Caco-2 (cell line): ENCODE measurements around the gene PRRT1. TPM values are rescaled to one million over a fixed set of nuclear protein-coding genes. Genes with fewer than 3 reads are reported as not detected.

Experiments used
- BruUV-seq: library from RNA; stranded (reverse); fragments of 400-500 nt; replicated peaks from 2 replicates; lab custom pipeline; 2021; lab: Mats Ljungman, UMichigan
- CTCF ChIA-PET: fragments of 300-600 bp; sonication (Branson Sonifier 250); formaldehyde crosslinking; loops from one replicate; lab custom pipeline; 2022; ENCODE audit warnings: antibody characterized with exemption; lab: Charles Lee
- POLR2A ChIA-PET: fragments of 300-600 bp; sonication (Branson Sonifier 250); formaldehyde crosslinking; loops from one replicate; lab custom pipeline; 2022; ENCODE audit warnings: antibody characterized with exemption; lab: Charles Lee
- DNase-seq, 2 experiments: peaks; one replicate each; pipeline versions ENCODE4 v3.0.0 to v3.0.0-alpha.2; 2020 to 2022
- H3K27me3 ChIP-seq: replicated peaks from 2 replicates; pipeline ENCODE4 v1.6.0; 2011; ENCODE audit warnings: low read length; ENCODE audit not compliant: control insufficient read depth, insufficient read depth
- H3K36me3 ChIP-seq: 2 replicates; pipeline ENCODE4 v1.5.1; 2011; ENCODE audit warnings: low read length; ENCODE audit not compliant: control insufficient read depth, insufficient read depth
- H3K4me1 ChIP-seq: fragments of 250-450 bp; sonication (Bioruptor Pico); 2 replicates; pipeline ENCODE4 v1.5.1; 2020; ENCODE audit warnings: mild to moderate bottlenecking
- H3K4me3 ChIP-seq: 2 replicates; pipeline ENCODE4 v1.5.1; 2011; ENCODE audit warnings: low read depth, mild to moderate bottlenecking, control low read depth, low read length
- H3K9me3 ChIP-seq: fragments of 250-450 bp; sonication (Bioruptor Pico); 2 replicates; pipeline ENCODE4 v1.5.1; 2020; ENCODE audit warnings: mild to moderate bottlenecking, moderate library complexity
- H3K27ac Mint-ChIP-seq: one replicate; pipeline ENCODE4 v1.8.0; 2022; ENCODE audit warnings: mixed read lengths; ENCODE audit not compliant: unreplicated experiment
- H3K27me3 Mint-ChIP-seq: one replicate; pipeline ENCODE4 v1.8.0; 2022; ENCODE audit warnings: mixed read lengths; ENCODE audit not compliant: insufficient read depth, unreplicated experiment
- H3K36me3 Mint-ChIP-seq: one replicate; pipeline ENCODE4 v1.8.0; 2022; ENCODE audit warnings: mild to moderate bottlenecking, mixed read lengths; ENCODE audit not compliant: insufficient read depth, unreplicated experiment
- H3K4me1 Mint-ChIP-seq: one replicate; pipeline ENCODE4 v1.8.0; 2022; ENCODE audit warnings: low read depth, mixed read lengths; ENCODE audit not compliant: unreplicated experiment
- H3K4me3 Mint-ChIP-seq: one replicate; pipeline ENCODE4 v1.8.0; 2022; ENCODE audit warnings: mild to moderate bottlenecking, moderate library complexity, mixed read lengths; ENCODE audit not compliant: unreplicated experiment
- H3K9me3 Mint-ChIP-seq: one replicate; pipeline ENCODE4 v1.8.0; 2022; ENCODE audit warnings: mixed read lengths; ENCODE audit not compliant: unreplicated experiment
- intact Hi-C: fragments of 100-400 bp; cut with micrococcal nuclease; formaldehyde crosslinking; loops from one replicate; pipeline ENCODE4 v1.10.0; 2022; ENCODE audit not compliant: unreplicated experiment
- total RNA-seq: library from RNA; stranded (reverse); gene quantifications from 2 replicates; pipeline ENCODE4 v1.2.3, GENCODE V29; 2022
- TF ChIP-seq, protein P1 (sequence below), 2 experiments: fragments of 200-600 bp in 1 of 2; IDR thresholded peaks; 1 replicate in 1 of 2; 2 replicates in 1 of 2; pipeline versions ENCODE4 v1.5.1 to v1.8.0; 2011 to 2022; ENCODE audit warnings: antibody characterized with exemption in 1 of 2, control low read depth in 1 of 2, inconsistent platforms in 1 of 2, low read depth in 1 of 2, low read length in 1 of 2, mild to moderate bottlenecking in 1 of 2, moderate library complexity in 1 of 2; ENCODE audit not compliant: insufficient read depth in 1 of 2, severe bottlenecking in 1 of 2, unreplicated experiment in 1 of 2

The PRRT1 gene
- total RNA-seq, 1 experiment from 2014 or later, result 2.0 TPM

DNA sequence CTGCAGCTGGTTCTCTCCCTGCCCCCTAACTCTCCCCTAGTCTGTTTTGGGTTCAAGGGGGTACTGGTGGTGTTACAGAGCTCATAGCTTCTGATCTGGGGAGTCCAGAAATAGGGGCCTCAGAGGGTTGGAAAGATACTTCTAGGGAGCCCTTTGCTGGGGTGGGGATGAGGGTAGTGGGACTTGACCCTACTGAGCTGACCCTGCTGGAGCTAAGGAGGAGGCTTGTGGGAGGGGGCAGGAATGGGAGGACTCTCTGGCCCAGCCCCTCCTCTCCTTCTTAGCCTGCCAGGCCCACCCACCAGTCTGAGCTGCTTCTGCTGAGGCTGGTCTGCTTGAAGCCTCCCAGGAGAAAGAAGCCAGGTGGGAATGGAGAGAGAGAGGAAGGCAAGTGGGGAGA is 12.6 kb upstream of the PRRT1 start, which contains the start of gene EGFL8:
Gene EGFL8, plus strand, starts transcription at position 301 of the 400 bp plus-strand sequence. CDS start 1,571 bp downstream, outside the sequence.
- TF ChIP-seq, protein P1, sequence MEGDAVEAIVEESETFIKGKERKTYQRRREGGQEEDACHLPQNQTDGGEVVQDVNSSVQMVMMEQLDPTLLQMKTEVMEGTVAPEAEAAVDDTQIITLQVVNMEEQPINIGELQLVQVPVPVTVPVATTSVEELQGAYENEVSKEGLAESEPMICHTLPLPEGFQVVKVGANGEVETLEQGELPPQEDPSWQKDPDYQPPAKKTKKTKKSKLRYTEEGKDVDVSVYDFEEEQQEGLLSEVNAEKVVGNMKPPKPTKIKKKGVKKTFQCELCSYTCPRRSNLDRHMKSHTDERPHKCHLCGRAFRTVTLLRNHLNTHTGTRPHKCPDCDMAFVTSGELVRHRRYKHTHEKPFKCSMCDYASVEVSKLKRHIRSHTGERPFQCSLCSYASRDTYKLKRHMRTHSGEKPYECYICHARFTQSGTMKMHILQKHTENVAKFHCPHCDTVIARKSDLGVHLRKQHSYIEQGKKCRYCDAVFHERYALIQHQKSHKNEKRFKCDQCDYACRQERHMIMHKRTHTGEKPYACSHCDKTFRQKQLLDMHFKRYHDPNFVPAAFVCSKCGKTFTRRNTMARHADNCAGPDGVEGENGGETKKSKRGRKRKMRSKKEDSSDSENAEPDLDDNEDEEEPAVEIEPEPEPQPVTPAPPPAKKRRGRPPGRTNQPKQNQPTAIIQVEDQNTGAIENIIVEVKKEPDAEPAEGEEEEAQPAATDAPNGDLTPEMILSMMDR (IDR thresholded peaks at IDR 0.05; ENCODE audit: insufficient read depth in 1 of 2, low read depth in 1 of 2, low read length in 1 of 2, severe bottlenecking in 1 of 2, unreplicated experiment in 1 of 2), result no peak
- no TSS peak for BruUV-seq
- H3K4me1 ChIP-seq, result peaks cover 20% of the 10 kb centered on the region
- Mint-ChIP-seq H3K4me3 (no peak within 1 kb of the TSS), H3K27me3 (no peaks in the 10 kb centered on the region), H3K9me3 (no peaks in the 10 kb centered on the region), H3K27ac (peak within 1 kb of the TSS; percentile 76), H3K4me1 (peaks cover 7% of the 10 kb centered on the region), H3K36me3 (peaks cover 93% of the 10 kb centered on the region)
- DNase-seq, result no peak
- ChIA-PET CTCF (interaction anchor here (1.6 kb wide), 1 partner anchor 10 kb away, joined by 5 read pairs; no protein-coding TSS in a partner anchor), POLR2A (interaction anchor here (0.8 kb wide), 1 partner anchor 34 kb away, joined by 5 read pairs; the partner anchor contains the start of gene FKBPL)
- H3K4me3 ChIP-seq, result no peak within 1 kb of the TSS
- 0 out of 2 replicates have a peak, but pooled peaks cover 1% of the 10 kb centered on the region for H3K36me3 ChIP-seq
- H3K27me3 ChIP-seq, result no peaks in the 10 kb centered on the region
- no peaks in the 10 kb centered on the region for H3K9me3 ChIP-seq
- intact Hi-C loops, result no loop called here

DNA sequence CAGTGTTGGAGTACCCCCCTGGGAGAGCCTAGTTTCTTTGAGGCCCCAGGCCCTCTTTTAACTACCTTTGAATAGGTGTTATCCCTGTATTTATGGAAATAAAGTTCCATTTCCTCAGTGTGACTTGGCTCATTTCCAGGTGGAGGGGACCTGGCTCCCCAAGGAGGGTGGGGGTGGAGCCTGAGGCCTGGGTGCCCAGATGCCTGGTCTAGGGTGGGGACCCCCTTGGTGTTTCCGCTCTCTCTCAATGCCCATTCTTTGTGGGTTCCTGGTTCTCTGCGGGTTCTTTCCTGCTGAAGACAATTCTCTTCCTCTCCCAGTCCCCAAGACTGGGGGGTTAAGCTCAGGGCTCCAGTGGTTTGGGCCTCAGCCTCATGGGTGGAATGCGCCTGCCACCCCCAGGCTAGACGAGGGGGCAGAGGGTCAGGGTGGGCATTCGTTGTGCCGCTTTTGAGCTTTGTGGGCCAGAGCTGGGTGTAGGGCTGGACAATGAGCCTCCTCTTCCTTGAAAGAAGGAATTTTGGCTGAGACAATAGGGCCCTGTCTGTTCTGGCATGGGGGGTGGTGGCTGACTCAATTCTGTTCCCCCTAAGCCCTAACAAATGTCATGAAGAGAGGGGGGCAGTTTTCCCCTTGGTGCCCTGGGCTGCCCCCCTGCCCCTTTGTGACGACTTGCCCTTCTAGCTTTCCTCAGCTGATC is 12.0 kb upstream of the PRRT1 start:
- intact Hi-C loops, result no loop called here
- no peaks in the 10 kb centered on the region for H3K9me3 ChIP-seq
- H3K4me1 ChIP-seq, result peaks cover 14% of the 10 kb centered on the region
- DNase-seq, result no peak
- Mint-ChIP-seq H3K27ac (peak overlapping the region; percentile 65), H3K9me3 (no peaks in the 10 kb centered on the region), H3K27me3 (no peaks in the 10 kb centered on the region), H3K4me1 (peaks cover 9% of the 10 kb centered on the region), H3K4me3 (no peak overlapping the region), H3K36me3 (peaks cover 93% of the 10 kb centered on the region)
- no TSS peak for BruUV-seq
- H3K4me3 ChIP-seq, result no peak overlapping the region
- H3K36me3 ChIP-seq, result 0 out of 2 replicates have a peak, but pooled peaks cover 1% of the 10 kb centered on the region
- TF ChIP-seq, protein P1 (IDR thresholded peaks at IDR 0.05; ENCODE audit: insufficient read depth in 1 of 2, low read depth in 1 of 2, low read length in 1 of 2, severe bottlenecking in 1 of 2, unreplicated experiment in 1 of 2), result no peak
- ChIA-PET CTCF (interaction anchor here (1.6 kb wide), 1 partner anchor 9 kb away, joined by 5 read pairs; no protein-coding TSS in a partner anchor), POLR2A (no interaction called here)
- H3K27me3 ChIP-seq, result no peaks in the 10 kb centered on the region

DNA sequence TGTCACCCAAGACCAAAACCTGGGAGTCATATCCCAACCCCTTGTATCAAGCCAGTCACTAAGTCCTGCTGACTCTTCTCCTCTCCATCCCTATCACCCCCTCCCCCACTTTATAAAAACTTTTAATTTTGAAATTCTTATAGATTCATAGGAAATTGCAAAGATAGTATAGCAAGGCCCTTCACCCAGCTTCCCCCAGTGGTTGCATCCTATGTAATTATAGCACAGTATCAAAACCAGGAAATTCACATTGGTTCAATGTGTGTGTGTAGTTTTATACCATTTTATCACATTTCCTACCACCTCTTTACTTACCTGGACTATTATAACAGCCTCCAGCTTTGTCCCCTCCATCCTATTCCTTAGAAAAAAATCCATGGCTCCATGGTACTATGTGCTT is 6.3 kb upstream of the PRRT1 start:
- H3K36me3 Mint-ChIP-seq, result peaks cover 82% of the 10 kb centered on the region
- CTCF ChIA-PET, result no interaction called here
- intact Hi-C loops, result no loop called here

More for the DNA sequence above, 6.3 kb upstream of the PRRT1 start:
- no TSS peak for BruUV-seq
- no peaks in the 10 kb centered on the region for H3K9me3 ChIP-seq
- TF ChIP-seq, protein P1 (IDR thresholded peaks at IDR 0.05; ENCODE audit: insufficient read depth in 1 of 2, low read depth in 1 of 2, low read length in 1 of 2, severe bottlenecking in 1 of 2, unreplicated experiment in 1 of 2), result no peak
- Mint-ChIP-seq H3K27me3 (no peaks in the 10 kb centered on the region), H3K27ac (no peak overlapping the region), H3K4me3 (no peak overlapping the region), H3K4me1 (peaks cover 7% of the 10 kb centered on the region), H3K9me3 (no peaks in the 10 kb centered on the region)
- POLR2A ChIA-PET, result no interaction called here
- no peak overlapping the region for H3K4me3 ChIP-seq
- H3K27me3 ChIP-seq, result no peaks in the 10 kb centered on the region
- peaks cover 13% of the 10 kb centered on the region for H3K4me1 ChIP-seq
- DNase-seq, result no peak
- H3K36me3 ChIP-seq, result peaks cover 8% of the 10 kb centered on the region
